GM10266 (cell line): ENCODE measurements around the gene SLC35G6.
"Not testable (repeated sequence)": the region's sequence is repeated elsewhere in the genome, so short reads cannot be mapped to it uniquely, and the experiment has no call there.

Experiments
- DNase-seq: peaks from one replicate; pipeline ENCODE4 v3.0.0; 2012; ENCODE audit errors: extremely low spot score
- CTCF ChIP-seq: IDR thresholded peaks from 2 replicates; pipeline ENCODE4 v1.5.1; 2012; ENCODE audit warnings: mild to moderate bottlenecking, low read depth; ENCODE audit not compliant: control insufficient read depth, insufficient read depth; ENCODE audit errors: missing control alignments

SLC35G6 gene

GRCh38 chr17:7481275-7481674 is at the start of gene SLC35G6:
TSS of gene SLC35G6 (plus strand) at chr17:7481446. CDS start at chr17:7481517, 71 bp downstream.
- DNase-seq = not testable (repeated sequence)

- no peak for DNase-seq
- no peak for TF ChIP-seq CTCF
Observed at GRCh38 chr17:7432296-7432695, 49.0 kb upstream of the SLC35G6 start.

DNA sequence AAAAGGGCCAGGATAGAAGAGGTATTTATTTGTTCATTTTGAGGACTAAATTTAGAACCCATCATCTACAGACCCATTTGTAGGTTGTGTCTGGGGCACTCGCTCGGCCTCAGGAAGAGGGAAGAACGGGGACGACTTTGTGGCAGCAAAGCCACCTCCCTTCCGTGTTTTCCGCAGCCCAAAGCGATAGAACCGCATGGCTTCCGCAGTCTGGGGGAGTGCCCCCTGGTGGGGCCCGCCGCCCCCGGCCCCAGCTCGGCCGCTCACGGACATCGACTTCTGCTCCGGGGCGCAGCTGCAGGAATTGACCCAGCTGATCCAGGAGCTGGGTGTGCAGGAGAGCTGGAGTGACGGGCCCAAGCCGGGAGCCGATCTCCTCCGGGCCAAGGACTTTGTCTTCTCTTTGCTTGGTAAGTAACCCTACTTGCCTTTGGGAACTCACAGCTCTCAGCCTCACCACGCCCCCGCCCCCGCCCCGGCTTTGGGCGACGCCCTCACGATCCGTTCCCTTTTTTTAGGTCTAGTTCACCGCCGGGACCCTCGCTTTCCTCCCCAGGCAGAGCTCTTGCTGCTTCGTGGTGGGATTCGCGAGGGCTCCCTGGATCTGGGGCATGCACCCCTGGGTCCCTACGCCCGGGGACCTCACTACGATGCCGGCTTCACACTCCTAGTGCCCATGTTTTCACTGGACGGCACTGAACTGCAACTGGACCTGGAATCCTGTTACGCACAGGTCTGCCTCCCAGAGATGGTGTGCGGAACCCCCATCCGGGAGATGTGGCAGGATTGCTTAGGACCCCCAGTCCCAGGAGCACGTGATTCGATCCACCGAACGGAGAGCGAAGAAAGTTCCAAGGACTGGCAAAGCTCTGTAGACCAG is 45.3 kb upstream of the SLC35G6 start:
- DNase-seq = peak; percentile 61
- TF ChIP-seq CTCF = peak; percentile 27

- TF ChIP-seq CTCF = peak; percentile 97
- DNase-seq = peak; percentile 85
Observed at GRCh38 chr17:7436556-7437368, 44.5 kb upstream of the SLC35G6 start.

DNA sequence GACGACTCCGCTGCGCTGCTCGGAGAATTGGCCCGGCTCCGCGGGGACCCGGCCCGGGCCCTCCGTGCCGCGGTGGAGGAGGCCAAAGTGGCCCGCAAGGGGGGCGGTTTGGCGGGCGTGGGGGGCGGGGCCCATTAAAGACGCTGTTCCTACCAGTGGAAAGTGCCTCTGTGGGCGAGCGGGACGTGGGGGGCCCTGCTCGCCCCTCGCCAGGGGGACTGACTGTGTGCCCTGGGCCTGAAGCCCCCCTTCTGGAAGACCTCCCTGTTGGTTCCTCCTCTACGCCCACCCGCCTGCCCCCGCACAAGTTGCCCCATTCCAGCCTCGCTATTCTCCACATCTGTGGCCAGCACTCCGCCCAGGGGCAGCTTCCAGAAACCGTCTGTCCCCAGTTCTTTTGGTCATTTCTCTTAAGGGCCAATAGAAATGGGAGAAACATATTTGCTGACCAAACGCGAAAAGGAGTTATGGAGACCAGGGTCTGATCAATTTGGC is 43.8 kb upstream of the SLC35G6 start:
- no peak for TF ChIP-seq CTCF
- no peak for DNase-seq

DNA sequence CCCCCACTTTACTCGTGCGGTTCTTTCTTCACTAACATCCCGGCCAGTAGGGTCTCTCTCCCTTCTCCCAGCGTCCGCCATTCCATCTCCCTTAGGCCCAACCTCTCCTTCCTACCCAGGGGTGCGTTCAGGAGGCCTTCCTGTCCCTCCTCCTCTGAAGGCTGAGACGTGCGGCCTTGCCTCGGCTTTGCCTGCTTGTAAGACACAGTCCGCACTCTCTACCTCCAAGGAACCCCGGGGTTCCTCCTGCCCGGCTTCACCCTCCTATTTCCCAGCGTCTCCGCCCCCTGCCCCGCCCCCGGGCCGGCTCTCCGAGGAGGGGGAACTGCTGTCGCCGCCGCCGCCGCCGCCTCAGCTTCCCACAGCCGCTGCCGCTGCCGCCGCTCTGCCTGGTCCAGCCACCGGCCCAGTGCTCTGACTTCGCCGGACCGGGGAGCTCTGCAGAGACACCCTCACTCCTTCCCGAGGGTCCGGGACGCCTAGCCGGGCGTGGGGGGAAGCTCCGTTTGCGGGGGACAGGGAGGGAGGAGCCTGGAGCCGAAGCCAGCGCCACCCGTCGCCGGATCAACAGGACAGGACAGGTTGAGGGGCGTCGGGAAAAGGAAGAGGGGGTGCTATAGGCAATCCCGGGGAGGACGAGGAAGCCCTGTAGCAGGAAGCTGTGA is 43.2 kb upstream of the SLC35G6 start:
- peak; percentile 76 for DNase-seq

More for the DNA sequence above, 43.2 kb upstream of the SLC35G6 start:
- TF ChIP-seq CTCF = no peak
